Mucosa of stomach (tissue), 1 donor: ENCODE data around the gene CEP170.
"Not testable (repeated sequence)": the region's sequence is repeated elsewhere in the genome, so short reads cannot be mapped to it uniquely, and the experiment has no call there.

ENCODE experiments used
- H3K27me3 ChIP-seq: one replicate; pipeline ENCODE4 v1.7.0; 2013; ENCODE audit warnings: mild to moderate bottlenecking, low read length; ENCODE audit not compliant: control insufficient read depth, insufficient read depth
- H3K36me3 ChIP-seq: one replicate; pipeline ENCODE4 v1.7.0; 2013; ENCODE audit warnings: low read length; ENCODE audit not compliant: control insufficient read depth, insufficient read depth
- H3K4me1 ChIP-seq: one replicate; pipeline ENCODE4 v1.7.0; 2013; ENCODE audit warnings: mild to moderate bottlenecking, low read length; ENCODE audit not compliant: control insufficient read depth, insufficient read depth
- H3K4me3 ChIP-seq: one replicate; pipeline ENCODE4 v1.7.0; 2013; ENCODE audit warnings: low read length
- H3K9ac ChIP-seq: one replicate; pipeline ENCODE4 v1.7.0; 2013; ENCODE audit warnings: mild to moderate bottlenecking, low read length, moderate library complexity
- H3K9me3 ChIP-seq: one replicate; pipeline ENCODE4 v1.7.0; 2013; ENCODE audit warnings: mild to moderate bottlenecking, low read length, moderate library complexity; ENCODE audit not compliant: control insufficient read depth
- donor health status: Pancreatic carcinoma.

The CEP170 gene

DNA sequence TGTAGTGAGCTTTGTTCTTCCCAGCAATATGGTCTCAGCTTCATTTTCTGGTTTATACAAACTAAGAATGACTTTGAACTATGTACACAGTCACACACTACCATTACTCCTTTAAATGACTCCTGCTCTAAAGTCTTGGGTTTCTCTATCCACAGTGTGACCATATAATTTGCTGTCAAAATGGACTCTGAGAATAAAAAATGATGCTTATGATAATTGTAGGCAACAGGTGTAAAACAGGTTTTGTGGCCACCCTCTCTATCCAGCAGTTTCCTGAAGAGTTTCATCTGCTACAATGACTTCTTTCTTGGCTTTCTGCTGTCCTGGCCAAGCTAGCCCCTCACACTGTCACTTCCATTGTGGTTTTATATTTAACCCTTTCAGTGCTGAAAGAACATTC lies 71.4 kb downstream of the CEP170 start:
- H3K4me3 ChIP-seq, H3K4me1 ChIP-seq, H3K36me3 ChIP-seq, H3K27me3 ChIP-seq, H3K9ac ChIP-seq, H3K9me3 ChIP-seq: not testable (repeated sequence)

DNA sequence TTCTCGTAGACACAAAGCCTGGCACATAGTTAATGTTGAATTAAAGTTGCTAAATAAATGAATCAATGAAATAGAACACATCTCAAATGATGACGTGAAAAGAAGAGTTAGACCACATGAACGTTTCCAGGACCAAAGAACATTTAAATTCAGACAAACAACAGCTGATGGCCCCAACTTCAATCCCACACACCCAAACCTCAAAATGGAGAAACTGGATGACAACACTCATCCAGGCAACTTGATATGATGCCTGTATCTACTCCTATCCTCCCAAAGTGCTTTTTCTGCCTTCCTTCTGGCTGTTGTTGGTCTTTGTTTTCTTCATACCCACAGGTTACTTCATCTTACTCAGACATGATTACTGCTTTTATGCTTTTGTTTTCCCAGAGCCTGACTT lies 71.9 kb downstream of the CEP170 start:
- not testable (repeated sequence) for H3K9ac ChIP-seq, H3K27me3 ChIP-seq, H3K36me3 ChIP-seq, H3K4me1 ChIP-seq, H3K4me3 ChIP-seq, H3K9me3 ChIP-seq

GRCh38 chr1:243179720-243180119 lies 75.4 kb downstream of the CEP170 start:
- no peaks in the 10 kb centered on the region for H3K4me1 ChIP-seq
- no peaks in the 10 kb centered on the region for H3K9me3 ChIP-seq
- no peak overlapping the region for H3K9ac ChIP-seq
- no peak overlapping the region for H3K4me3 ChIP-seq
- no peaks in the 10 kb centered on the region for H3K27me3 ChIP-seq
- no peaks in the 10 kb centered on the region for H3K36me3 ChIP-seq

DNA sequence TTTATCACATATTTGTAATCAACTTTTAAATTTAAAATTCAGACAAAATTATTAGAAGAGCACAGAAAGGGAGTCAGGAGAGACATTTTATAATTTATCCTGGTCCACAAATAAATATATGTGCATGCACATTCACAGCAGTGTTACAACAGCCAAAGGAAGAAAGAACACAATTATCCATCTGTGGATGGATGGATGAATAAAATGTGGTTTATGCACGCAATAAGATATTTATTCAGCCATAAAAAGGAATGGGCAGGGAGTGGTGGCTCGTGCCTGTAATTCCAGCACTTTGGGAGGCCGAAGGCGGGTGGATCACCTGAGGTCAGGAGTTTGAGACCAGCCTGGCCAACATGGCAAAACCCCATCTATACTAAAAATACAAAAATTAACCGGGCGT lies 77.3 kb downstream of the CEP170 start:
- not testable (repeated sequence) for H3K9ac ChIP-seq, H3K36me3 ChIP-seq, H3K9me3 ChIP-seq, H3K4me1 ChIP-seq, H3K27me3 ChIP-seq, H3K4me3 ChIP-seq

- not testable (repeated sequence) for H3K9ac ChIP-seq, H3K4me3 ChIP-seq, H3K36me3 ChIP-seq, H3K4me1 ChIP-seq, H3K9me3 ChIP-seq, H3K27me3 ChIP-seq
Observed at GRCh38 chr1:243173758-243174369, 81.2 kb downstream of the CEP170 start.

DNA sequence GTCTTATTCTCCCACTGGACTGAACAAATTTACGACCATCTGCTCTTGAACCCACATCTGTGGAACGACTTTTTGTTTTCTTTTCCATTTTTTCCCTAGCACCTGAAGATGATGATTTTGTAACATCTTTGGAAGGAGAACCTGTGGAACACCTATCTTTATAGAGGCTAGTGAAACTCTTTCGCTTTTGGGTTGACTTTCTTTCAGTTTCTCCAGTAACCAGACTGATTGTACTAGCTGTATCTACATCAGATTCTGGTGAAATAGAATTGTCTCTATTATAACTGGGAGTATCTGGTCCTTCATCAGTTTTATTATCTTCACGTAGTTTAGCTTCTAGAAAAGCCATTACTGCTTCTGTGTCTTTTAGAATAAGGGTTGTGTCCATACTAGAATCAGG lies 90.2 kb downstream of the CEP170 start:
- not testable (repeated sequence) for H3K9ac ChIP-seq, H3K9me3 ChIP-seq, H3K27me3 ChIP-seq, H3K36me3 ChIP-seq, H3K4me1 ChIP-seq, H3K4me3 ChIP-seq

DNA sequence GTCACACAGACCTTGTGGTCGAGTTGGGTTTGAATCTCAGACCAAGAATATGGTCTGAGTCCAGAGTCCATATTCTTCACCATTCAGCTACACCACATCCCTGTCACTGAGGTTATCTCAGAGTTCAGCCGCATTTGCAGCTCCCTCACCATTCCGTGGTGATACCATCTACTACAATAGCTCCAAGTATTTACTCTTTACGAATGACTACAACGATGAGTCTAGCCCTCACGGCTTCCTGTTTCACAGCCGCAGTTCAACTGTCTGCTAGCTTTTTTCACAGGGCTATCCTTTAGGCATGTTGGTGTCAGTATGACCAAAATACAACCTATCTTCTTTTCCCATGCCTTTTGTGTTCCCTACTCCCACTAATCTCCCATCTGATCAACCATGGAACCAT lies 104.2 kb downstream of the CEP170 start:
- not testable (repeated sequence) for H3K9ac ChIP-seq, H3K9me3 ChIP-seq, H3K36me3 ChIP-seq, H3K27me3 ChIP-seq, H3K4me3 ChIP-seq, H3K4me1 ChIP-seq

DNA sequence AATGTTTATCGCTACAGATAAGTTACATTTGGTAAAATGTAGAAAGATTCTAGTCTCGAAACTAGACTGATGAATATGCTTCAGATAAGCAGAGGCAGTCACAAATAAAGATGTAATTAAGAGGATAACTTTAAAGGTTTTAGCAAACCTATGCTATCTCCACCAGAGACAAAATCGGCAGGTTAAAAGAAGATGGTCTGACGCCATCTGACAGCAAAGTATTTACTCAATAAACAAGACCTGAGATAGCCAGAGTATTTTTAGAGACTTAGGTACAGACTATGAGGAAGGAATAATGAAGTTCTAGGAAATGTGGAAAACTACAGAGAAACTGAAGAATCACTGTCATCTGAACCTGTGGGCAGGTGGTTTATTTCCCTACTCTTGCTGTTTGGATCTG lies 106.0 kb downstream of the CEP170 start:
- H3K27me3 ChIP-seq, H3K4me1 ChIP-seq, H3K36me3 ChIP-seq, H3K9ac ChIP-seq, H3K4me3 ChIP-seq, H3K9me3 ChIP-seq: not testable (repeated sequence)

- not testable (repeated sequence) for H3K4me3 ChIP-seq, H3K9me3 ChIP-seq
Observed at GRCh38 chr1:243147351-243147750, 107.7 kb downstream of the CEP170 start.

DNA sequence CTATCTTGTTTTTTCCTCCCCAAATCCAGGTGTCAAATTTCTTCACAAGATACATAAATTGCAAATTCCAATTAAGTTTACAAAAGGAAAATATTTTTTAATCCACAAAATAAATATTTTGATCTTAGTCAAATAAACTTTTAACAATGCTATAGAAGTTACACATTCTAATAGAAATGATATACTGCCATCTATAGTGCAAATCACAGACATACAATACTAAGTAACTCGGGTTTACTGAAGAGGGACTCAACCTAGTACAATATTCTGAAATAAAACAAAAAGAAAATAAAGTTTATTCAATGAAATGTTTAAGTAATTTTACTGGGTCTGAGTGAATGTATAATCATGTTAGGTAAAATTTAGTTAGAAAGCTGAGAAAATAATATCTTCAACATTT lies 114.6 kb downstream of the CEP170 start:
- not testable (repeated sequence) for H3K4me1 ChIP-seq, H3K4me3 ChIP-seq, H3K27me3 ChIP-seq, H3K9me3 ChIP-seq, H3K9ac ChIP-seq, H3K36me3 ChIP-seq

More at GRCh38 chr1:243147351-243147750, 107.7 kb downstream of the CEP170 start:
- not testable (repeated sequence) for H3K27me3 ChIP-seq, H3K4me1 ChIP-seq, H3K36me3 ChIP-seq, H3K9ac ChIP-seq

- H3K27me3 ChIP-seq, H3K4me1 ChIP-seq: not testable (repeated sequence)
Observed at GRCh38 chr1:243122876-243123409, 132.1 kb downstream of the CEP170 start.

GRCh38 chr1:243121939-243122338 lies 133.1 kb downstream of the CEP170 start:
- H3K9ac ChIP-seq, H3K36me3 ChIP-seq, H3K27me3 ChIP-seq, H3K4me3 ChIP-seq, H3K4me1 ChIP-seq, H3K9me3 ChIP-seq: not testable (repeated sequence)

More at GRCh38 chr1:243122876-243123409, 132.1 kb downstream of the CEP170 start:
- H3K4me3 ChIP-seq, H3K9ac ChIP-seq, H3K36me3 ChIP-seq, H3K9me3 ChIP-seq: not testable (repeated sequence)

DNA sequence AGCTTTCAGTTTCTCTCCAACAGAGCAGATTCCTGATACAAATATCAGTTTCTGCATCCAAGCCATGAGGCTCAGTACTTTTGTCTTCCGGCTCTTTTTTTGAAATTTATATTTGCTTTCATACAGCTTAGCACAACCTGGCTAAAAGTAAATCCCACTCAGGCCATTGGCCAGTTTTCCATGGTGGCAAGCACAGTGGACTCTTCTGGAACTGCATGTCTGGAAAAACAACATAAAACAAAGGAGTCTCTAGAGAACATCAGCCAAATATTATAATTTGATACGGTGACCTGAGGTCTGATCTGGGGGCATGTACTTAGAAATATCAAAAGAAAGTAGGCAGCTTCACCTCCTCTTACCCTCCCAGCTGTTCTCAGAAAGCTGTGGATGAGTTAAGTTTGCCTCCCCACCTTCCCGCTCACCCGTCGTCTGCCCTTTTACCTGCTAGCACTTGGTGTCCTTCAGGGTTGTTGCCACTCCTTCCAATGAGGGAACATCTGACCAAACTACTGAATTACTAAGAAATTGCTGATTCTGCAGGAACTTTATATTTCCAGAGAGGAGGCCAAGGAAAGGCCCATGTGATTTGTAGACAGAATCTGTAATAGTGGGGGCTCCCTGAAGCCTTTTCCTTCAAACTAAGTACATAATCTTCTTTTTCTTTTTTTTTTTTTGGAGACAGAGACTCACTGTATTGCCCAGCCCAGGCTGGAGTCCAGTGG lies 136.3 kb downstream of the CEP170 start:
- not testable (repeated sequence) for H3K4me3 ChIP-seq, H3K27me3 ChIP-seq, H3K36me3 ChIP-seq, H3K9ac ChIP-seq, H3K9me3 ChIP-seq, H3K4me1 ChIP-seq
